SK-N-SH (cell line): Measurements from ENCODE around the gene CTSL. TPM values are rescaled to one million over a fixed set of nuclear protein-coding genes. Genes with fewer than 3 reads are reported as not detected.

Experiments
- CTCF ChIA-PET: fragments of 300-600, 350-600 bp; formaldehyde crosslinking; extraction: SDS; loops from one replicate; lab custom pipeline; 2021; lab: Yijun Ruan, JAX
- POLR2A ChIA-PET: fragments of 350-600 bp; sonication (Branson Sonifier 250); formaldehyde crosslinking; extraction: SDS; loops from one replicate; lab custom pipeline; 2020; ENCODE audit warnings: antibody characterized with exemption, inconsistent platforms; lab: Yijun Ruan, JAX
- DNase-seq: peaks from one replicate; pipeline ENCODE4 v3.0.0; 2012
- H2AFZ ChIP-seq: fragments of 200-600 bp; sonication (generic); 2 replicates; pipeline ENCODE4 v1.8.1; 2016; ENCODE audit warnings: antibody characterized with exemption, mild to moderate bottlenecking, low read depth
- H3F3A ChIP-seq: fragments of 200-600 bp; sonication (generic); replicated peaks from 2 replicates; pipeline ENCODE3; 2016; ENCODE audit warnings: antibody characterized with exemption, mild to moderate bottlenecking; ENCODE audit not compliant: insufficient read depth
- H3K27ac ChIP-seq, 2 experiments: fragments of 200-500 bp in 1 of 2; fragments of 200-600 bp in 1 of 2; sonication (Bioruptor generic) in 1 of 2; sonication (generic), shearing (Covaris generic) in 1 of 2; 2 replicates each; pipeline versions ENCODE4 v1.5.1 to v1.6.1; 2014 to 2016; ENCODE audit warnings: low read depth in 2 of 2, inconsistent platforms in 1 of 2, low read length in 1 of 2, mild to moderate bottlenecking in 1 of 2, mixed read lengths in 1 of 2
- H3K27me3 ChIP-seq: fragments of 200-600 bp; sonication (generic), shearing (Covaris generic); 2 replicates; pipeline ENCODE4 v1.6.1; 2016; ENCODE audit warnings: mixed run types; ENCODE audit not compliant: insufficient read depth
- H3K36me3 ChIP-seq, 2 experiments: fragments of 200-500 bp in 1 of 2; fragments of 200-600 bp in 1 of 2; sonication (Bioruptor generic) in 1 of 2; sonication (generic) in 1 of 2; replicated peaks in 1 of 2; 2 replicates each; pipeline versions ENCODE3 to v1.5.1; 2014 to 2016; ENCODE audit warnings: low read length in 1 of 2, mild to moderate bottlenecking in 1 of 2; ENCODE audit not compliant: insufficient read depth in 2 of 2, control insufficient read depth in 1 of 2
- H3K4me1 ChIP-seq, 2 experiments: fragments of 200-500 bp in 1 of 2; fragments of 200-600 bp in 1 of 2; sonication (Bioruptor generic) in 1 of 2; sonication (generic), shearing (Covaris generic) in 1 of 2; 2 replicates each; pipeline versions ENCODE4 v1.5.1 to v1.6.1; 2014 to 2016; ENCODE audit warnings: low read depth in 1 of 2, low read length in 1 of 2, mixed run types in 1 of 2; ENCODE audit not compliant: insufficient read depth in 2 of 2, control insufficient read depth in 1 of 2
- H3K4me2 ChIP-seq: fragments of 200-600 bp; sonication (generic), shearing (Covaris generic); 2 replicates; pipeline ENCODE4 v1.6.1; 2017; ENCODE audit warnings: mixed run types
- H3K4me3 ChIP-seq, 2 experiments: fragments of 200-500 bp in 1 of 2; fragments of 200-600 bp in 1 of 2; sonication (Bioruptor generic) in 1 of 2; sonication (generic), shearing (Covaris generic) in 1 of 2; 2 replicates each; pipeline versions ENCODE4 v1.5.1 to v1.8.1; 2014 to 2016; ENCODE audit warnings: low read depth in 2 of 2, inconsistent platforms in 1 of 2, low read length in 1 of 2, mild to moderate bottlenecking in 1 of 2, mixed read lengths in 1 of 2, moderate library complexity in 1 of 2
- H3K79me2 ChIP-seq: fragments of 200-600 bp; sonication (generic); 2 replicates; pipeline ENCODE4 v1.8.1; 2017; ENCODE audit warnings: mild to moderate bottlenecking; ENCODE audit not compliant: insufficient read depth
- H3K9ac ChIP-seq: fragments of 200-600 bp; sonication (generic); 2 replicates; pipeline ENCODE4 v1.6.1; 2017; ENCODE audit warnings: mixed run types
- H3K9me2 ChIP-seq: fragments of 200-600 bp; sonication (generic); 2 replicates; pipeline ENCODE4 v1.6.1; 2017; ENCODE audit warnings: mixed run types
- H3K9me3 ChIP-seq: fragments of 200-600 bp; sonication (generic); 2 replicates; pipeline ENCODE4 v1.6.1; 2017; ENCODE audit warnings: mixed run types, mild to moderate bottlenecking, moderate library complexity
- H4K20me1 ChIP-seq: fragments of 200-600 bp; sonication (generic); 2 replicates; pipeline ENCODE4 v1.6.1; 2017; ENCODE audit warnings: mild to moderate bottlenecking, mixed run types; ENCODE audit not compliant: insufficient read depth
- CHD2 ChIP-seq: fragments of 150-350 bp; IDR thresholded peaks from 2 replicates; pipeline ENCODE4 v1.6.1; 2018; ENCODE audit warnings: low read length; ENCODE audit not compliant: partially characterized antibody
- CTCF ChIP-seq: fragments of 200-600 bp; sonication (generic); IDR thresholded peaks from 2 replicates; pipeline ENCODE4 v1.6.1; 2017; ENCODE audit warnings: antibody characterized with exemption, mild to moderate bottlenecking, moderate library complexity
- EZH2phosphoT487 ChIP-seq: fragments of 200-600 bp; sonication (generic); IDR thresholded peaks from 2 replicates; pipeline ENCODE4 v1.6.1; 2017; ENCODE audit warnings: low read depth, mixed run types, mild to moderate bottlenecking, antibody characterized with exemption, moderate library complexity, borderline replicate concordance
- FOXM1 ChIP-seq: IDR thresholded peaks from 2 replicates; pipeline ENCODE4 v1.4.0; 2012; ENCODE audit warnings: low read depth, mild to moderate bottlenecking
- JUND ChIP-seq: IDR thresholded peaks from 2 replicates; pipeline ENCODE4 v1.4.0; 2012
- MXI1 ChIP-seq: IDR thresholded peaks from 2 replicates; pipeline ENCODE4 v1.6.1; 2012; ENCODE audit warnings: mild to moderate bottlenecking, low read depth, low read length, improper control_type of control experiment
- NFIC ChIP-seq: IDR thresholded peaks from 2 replicates; pipeline ENCODE4 v1.4.0; 2012; ENCODE audit warnings: borderline replicate concordance
- PBX3 ChIP-seq: IDR thresholded peaks from 2 replicates; pipeline ENCODE4; 2012
- RCOR1 ChIP-seq: fragments of 150-350 bp; IDR thresholded peaks from 2 replicates; pipeline ENCODE4 v1.6.1; 2017; ENCODE audit warnings: antibody characterized with exemption, low read length
- TEAD4 ChIP-seq: IDR thresholded peaks from 2 replicates; pipeline ENCODE4 v1.4.0; 2012; ENCODE audit warnings: mild to moderate bottlenecking, borderline replicate concordance; ENCODE audit not compliant: insufficient read depth
- YY1 ChIP-seq: IDR thresholded peaks from 2 replicates; pipeline ENCODE4 v1.4.0; 2012; ENCODE audit warnings: low read depth, mild to moderate bottlenecking
- WGBS: methylation state at CpG from one replicate; pipeline ENCODE4 v1.1.6; 2017; ENCODE audit warnings: low lambda C conversion rate; 5-methylcytosine and 5-hydroxymethylcytosine counted together
- polyA plus RNA-seq, 3 experiments: library from polyadenylated mRNA; depleted of rRNA; stranded (reverse); fragments of >200 nt; gene quantifications; 2 replicates each; pipeline ENCODE4 v1.2.3, GENCODE V29; 2012
- TF ChIP-seq, protein P1 (sequence below): IDR thresholded peaks from 2 replicates; pipeline ENCODE4 v1.4.0; 2012; ENCODE audit warnings: low read depth
- TF ChIP-seq, protein P2 (sequence below): fragments of 150-350 bp; IDR thresholded peaks from 2 replicates; pipeline ENCODE4 v1.6.1; 2017; ENCODE audit warnings: antibody characterized with exemption, low read length, low read depth, borderline replicate concordance

CTSL gene
- polyA plus RNA-seq, 1 of the 3 experiments (the other 2 are of a cell fraction): 98.3 TPM

GRCh38 chr9:87686520-87687090 lies 39.3 kb upstream of the CTSL start:
- no peak overlapping the region for H3K4me2 ChIP-seq
- H3F3A ChIP-seq: no peaks in the 10 kb centered on the region
- 94% methylated on average over 12 of the region's 14 CpGs for WGBS
- no peaks in the 10 kb centered on the region for H3K79me2 ChIP-seq
- H3K4me3 ChIP-seq: no peak overlapping the region
- H3K9ac ChIP-seq: no peak overlapping the region
- POLR2A ChIA-PET: no interaction called here
- H3K27ac ChIP-seq: no peak overlapping the region
- CTCF ChIA-PET: interaction anchor here (0.6 to 3.1 kb wide), 4 partner anchors 13 to 126 kb away, joined by 3 to 44 read pairs (median 4); no protein-coding TSS in a partner anchor
- H3K4me1 ChIP-seq: no peaks in the 10 kb centered on the region
- no peak overlapping the region for H2AFZ ChIP-seq
- H3K9me2 ChIP-seq: no peaks in the 10 kb centered on the region
- no peaks in the 10 kb centered on the region for H4K20me1 ChIP-seq
- no peaks in the 10 kb centered on the region for H3K27me3 ChIP-seq
- H3K36me3 ChIP-seq: no peaks in the 10 kb centered on the region
- no peak for DNase-seq
- TF ChIP-seq TEAD4 (no peak), NFIC (no peak), EZH2phosphoT487 (no peak), CTCF (no peak)
- TF ChIP-seq, protein P1, sequence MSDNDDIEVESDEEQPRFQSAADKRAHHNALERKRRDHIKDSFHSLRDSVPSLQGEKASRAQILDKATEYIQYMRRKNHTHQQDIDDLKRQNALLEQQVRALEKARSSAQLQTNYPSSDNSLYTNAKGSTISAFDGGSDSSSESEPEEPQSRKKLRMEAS: no peak
- H3K9me3 ChIP-seq: no peaks in the 10 kb centered on the region

GRCh38 chr9:87687207-87687606 lies 38.7 kb upstream of the CTSL start:
- H4K20me1 ChIP-seq: no peaks in the 10 kb centered on the region
- no peak for DNase-seq
- H3K9me2 ChIP-seq: no peaks in the 10 kb centered on the region
- no peaks in the 10 kb centered on the region for H3K79me2 ChIP-seq
- no peak overlapping the region for H3K27ac ChIP-seq
- no peak overlapping the region for H3K4me3 ChIP-seq
- no peaks in the 10 kb centered on the region for H3K27me3 ChIP-seq
- 62% methylated on average over 4 of the region's 4 CpGs for WGBS
- H2AFZ ChIP-seq: no peak overlapping the region
- no peak overlapping the region for H3K9ac ChIP-seq
- no peaks in the 10 kb centered on the region for H3K36me3 ChIP-seq
- ChIA-PET POLR2A (no interaction called here), CTCF (interaction anchor here (0.6 to 1.7 kb wide), 4 partner anchors 12 to 125 kb away, joined by 3 to 5 read pairs (median 4); no protein-coding TSS in a partner anchor)
- H3K4me2 ChIP-seq: no peak overlapping the region
- TF ChIP-seq CHD2 (no peak), FOXM1 (no peak), YY1 (no peak), RCOR1 (no peak), PBX3 (no peak), MXI1 (no peak), JUND (no peak)
- TF ChIP-seq, protein P2, sequence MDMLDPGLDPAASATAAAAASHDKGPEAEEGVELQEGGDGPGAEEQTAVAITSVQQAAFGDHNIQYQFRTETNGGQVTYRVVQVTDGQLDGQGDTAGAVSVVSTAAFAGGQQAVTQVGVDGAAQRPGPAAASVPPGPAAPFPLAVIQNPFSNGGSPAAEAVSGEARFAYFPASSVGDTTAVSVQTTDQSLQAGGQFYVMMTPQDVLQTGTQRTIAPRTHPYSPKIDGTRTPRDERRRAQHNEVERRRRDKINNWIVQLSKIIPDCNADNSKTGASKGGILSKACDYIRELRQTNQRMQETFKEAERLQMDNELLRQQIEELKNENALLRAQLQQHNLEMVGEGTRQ: no peak
- TF ChIP-seq, protein P1: no peak
- no peaks in the 10 kb centered on the region for H3F3A ChIP-seq
- H3K4me1 ChIP-seq: no peaks in the 10 kb centered on the region
- H3K9me3 ChIP-seq: no peaks in the 10 kb centered on the region
